Left hindlimb (tissue), 1 donor: ENCODE data around the gene CDH4.

Experiments
- DNase-seq: peaks from one replicate; pipeline ENCODE4 v3.0.0-alpha.2; 2018

Gene CDH4

GRCh38 chr20:61502433-61502832 is 250.4 kb downstream of the CDH4 start:
- DNase-seq: no peak

- DNase-seq: no peak
Observed at GRCh38 chr20:61503106-61503505, 251.0 kb downstream of the CDH4 start.

- no peak for DNase-seq
Observed at GRCh38 chr20:61505508-61505907, 253.4 kb downstream of the CDH4 start.

DNA sequence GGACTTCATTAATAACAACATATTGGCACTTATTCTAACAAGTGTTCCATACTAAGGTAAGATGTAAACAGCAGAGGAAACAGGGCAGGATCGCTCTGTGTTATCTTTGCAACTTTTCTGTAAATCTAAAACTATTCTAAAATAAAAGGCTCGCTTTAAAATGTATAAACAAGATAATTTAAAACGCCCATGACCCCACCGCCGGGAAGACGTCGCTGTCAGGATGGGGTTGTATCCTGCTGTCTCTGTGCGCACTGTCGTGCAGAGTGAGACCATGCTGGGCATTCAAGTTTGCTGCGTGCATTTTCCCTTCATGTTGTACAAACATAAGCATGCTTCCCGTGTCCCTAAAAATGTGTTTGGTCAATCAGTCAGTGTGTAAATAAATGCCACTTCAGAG is 255.7 kb downstream of the CDH4 start:
- no peak for DNase-seq

GRCh38 chr20:61508301-61509096 is 256.4 kb downstream of the CDH4 start:
- no peak for DNase-seq

DNA sequence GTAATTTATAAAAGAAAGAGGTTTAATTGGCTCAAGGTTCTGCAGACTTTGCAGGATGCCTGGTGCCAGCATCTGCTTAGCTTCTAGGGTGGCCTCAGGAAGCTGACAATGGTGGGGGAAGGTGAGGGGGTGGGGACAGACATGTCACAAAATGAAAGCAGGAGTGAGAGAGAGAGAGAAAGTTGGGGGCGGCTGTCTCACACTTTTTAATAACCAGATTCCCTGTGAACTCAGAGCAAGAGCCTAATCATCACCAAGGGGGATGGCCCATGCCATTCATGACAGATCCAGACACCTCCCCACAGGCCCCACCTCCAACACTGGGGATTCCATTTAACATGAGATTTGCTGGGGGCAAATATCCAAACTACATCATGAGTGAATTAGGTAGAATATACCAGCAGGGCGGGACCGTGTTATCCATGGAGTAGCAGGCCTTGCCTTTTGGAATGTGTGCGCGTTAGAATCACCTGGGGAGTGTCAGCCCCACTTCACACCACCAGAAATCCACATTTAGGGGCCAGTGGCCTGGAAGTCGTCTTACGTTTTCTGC is 258.8 kb downstream of the CDH4 start:
- no peak for DNase-seq

GRCh38 chr20:61512475-61512874 is 260.4 kb downstream of the CDH4 start:
- no peak for DNase-seq

DNA sequence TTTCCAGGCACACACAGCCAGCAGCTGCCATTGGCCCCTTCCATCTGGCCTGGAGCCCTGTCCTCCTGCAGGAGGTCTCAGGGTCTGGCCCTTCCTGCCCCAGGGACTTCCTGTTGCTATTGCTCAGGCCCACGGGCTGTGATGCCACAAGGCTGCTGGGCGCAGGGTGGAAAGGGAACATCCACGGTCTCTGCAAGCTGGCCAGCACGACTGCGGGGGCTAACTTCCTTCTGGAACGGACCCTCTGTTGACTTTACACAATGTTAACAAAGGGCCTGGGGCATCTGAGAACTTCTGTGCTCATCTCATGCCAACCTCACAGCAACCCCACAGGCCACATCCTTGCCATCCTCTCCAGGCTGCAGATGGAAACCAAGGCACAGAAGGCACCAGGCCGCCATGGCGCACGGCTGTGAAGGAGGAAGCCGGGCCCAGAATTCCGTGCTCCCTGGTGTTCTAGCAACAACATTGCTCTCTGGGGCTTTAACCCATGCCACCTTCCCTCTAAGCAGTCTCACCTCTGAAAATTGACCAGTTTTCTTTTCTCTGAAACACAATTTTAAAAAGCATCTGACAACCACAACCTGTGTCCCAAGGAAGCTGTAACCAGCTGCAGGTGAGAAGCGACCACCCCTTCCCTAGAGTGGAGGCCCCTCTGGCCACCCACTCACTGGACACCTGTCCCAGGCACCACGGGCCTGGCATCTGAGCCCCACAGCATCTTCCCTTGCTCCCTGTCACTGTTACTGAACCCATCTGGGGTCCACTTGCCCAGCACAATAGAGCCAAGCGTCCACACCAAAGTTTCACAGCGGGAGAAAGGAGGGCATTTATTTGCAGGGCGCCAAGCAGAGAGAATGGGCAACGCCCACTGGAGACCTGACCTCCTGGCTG is 261.3 kb downstream of the CDH4 start:
- no peak for DNase-seq

- DNase-seq: no peak
Observed at GRCh38 chr20:61514018-61514365, 261.9 kb downstream of the CDH4 start.

GRCh38 chr20:61514396-61514795 is 262.3 kb downstream of the CDH4 start:
- DNase-seq: no peak

- DNase-seq: no peak
Observed at GRCh38 chr20:61514805-61515505, 262.9 kb downstream of the CDH4 start.

DNA sequence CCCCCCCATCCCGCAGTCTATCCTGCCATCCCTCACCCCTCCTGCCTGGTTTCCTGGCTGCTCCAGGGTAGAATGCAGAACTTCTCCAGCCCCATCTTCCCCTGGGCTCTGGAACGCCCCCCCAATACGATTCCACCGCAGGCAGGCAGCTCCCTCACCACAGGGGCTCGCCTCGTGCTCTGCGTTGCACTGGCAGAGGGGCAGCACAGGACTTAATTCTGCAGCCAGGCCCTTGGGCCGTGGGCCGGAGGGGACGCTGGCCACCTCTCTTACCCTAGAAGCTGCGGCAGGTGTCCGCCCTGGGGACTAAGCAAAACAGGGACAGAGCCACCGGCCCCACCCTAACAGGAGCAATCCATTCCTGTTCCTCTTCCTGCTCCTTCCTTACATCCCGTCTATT is 263.9 kb downstream of the CDH4 start:
- no peak for DNase-seq

DNA sequence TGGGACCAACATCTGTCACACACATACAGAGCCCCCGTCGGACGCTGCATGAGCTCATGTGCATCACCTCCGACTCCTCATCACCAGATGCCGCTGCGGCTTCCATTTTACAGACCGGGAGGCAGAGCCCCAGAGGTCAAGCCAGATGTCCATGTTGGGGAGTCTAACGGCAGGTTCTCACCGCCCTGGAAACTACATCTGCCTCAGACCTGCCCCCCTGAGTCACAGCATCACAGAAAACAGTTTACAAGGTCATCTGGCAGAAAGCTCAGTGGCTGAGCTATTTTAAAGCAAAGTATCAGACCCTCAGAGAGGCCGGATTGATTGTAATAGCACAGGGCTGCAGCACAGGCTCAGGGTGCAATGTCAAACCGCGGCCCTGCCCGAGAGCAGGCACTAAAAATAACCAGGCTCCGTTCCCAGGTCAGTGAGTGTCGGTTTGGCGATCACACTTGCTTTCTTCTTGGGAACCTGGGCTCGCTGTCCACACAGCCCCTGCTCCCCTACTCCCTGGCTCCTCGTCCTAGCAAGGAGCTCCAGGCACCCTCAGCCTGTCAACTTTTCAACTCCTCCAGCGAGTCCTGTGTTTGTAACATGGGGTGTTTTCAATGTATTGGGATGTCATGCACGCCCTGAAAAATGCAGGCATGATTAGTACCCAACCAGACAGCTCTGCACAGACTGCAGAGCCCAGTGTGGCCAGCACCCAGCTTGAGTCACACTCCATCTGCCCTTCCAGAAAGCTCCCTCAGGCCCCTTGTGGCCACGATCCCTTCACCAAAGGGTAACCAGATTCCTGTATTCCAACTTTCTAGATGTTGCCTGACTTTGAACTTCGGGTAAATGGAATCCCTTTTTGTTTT is 264.5 kb downstream of the CDH4 start:
- no peak for DNase-seq

DNA sequence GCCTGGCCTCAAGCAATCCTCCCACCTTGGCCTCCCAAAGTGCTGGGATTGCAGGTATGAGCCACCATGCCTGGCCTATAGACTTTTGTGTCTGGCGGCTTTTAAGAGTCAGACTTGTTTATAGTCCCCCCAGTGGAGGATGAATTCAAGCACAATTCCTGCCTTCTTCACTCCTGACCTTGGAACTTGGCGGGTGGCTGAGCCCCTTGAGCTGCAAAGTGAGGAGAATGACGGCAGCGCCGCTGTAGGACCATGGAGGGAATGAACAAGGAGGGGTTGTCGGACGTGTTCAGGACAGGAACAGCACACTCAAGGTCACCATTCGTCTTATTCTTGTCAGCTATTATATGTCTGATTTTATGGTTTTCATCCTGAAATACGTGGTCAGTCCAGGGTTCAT is 265.4 kb downstream of the CDH4 start:
- DNase-seq: no peak

DNA sequence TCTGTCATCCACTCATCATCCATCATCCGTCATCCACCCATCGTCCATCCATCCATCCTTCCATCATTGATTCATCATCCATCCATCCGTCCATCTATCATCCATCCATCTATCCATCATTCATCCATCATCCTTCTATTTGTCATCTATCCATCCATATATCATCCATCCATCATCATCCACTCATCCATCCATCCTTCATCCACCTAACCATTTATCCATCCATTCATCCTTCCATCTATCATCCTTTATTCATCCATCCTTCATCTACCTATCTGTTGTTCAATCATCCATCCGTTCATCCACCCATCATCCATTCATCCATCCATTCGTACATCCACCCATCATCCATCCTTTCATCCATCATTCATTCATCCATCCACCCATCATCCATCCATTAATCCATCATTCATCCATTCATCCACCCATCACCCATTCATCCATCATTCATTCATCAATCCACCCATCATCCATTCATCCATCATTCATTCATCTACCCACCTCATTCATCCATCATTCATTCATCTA is 266.4 kb downstream of the CDH4 start:
- DNase-seq: no peak

- DNase-seq: no peak
Observed at GRCh38 chr20:61519488-61519887, 267.4 kb downstream of the CDH4 start.

GRCh38 chr20:61520076-61520892 is 268.2 kb downstream of the CDH4 start:
- DNase-seq: no peak

- DNase-seq: peak; percentile 60
Observed at GRCh38 chr20:61520893-61521460, 268.9 kb downstream of the CDH4 start.

DNA sequence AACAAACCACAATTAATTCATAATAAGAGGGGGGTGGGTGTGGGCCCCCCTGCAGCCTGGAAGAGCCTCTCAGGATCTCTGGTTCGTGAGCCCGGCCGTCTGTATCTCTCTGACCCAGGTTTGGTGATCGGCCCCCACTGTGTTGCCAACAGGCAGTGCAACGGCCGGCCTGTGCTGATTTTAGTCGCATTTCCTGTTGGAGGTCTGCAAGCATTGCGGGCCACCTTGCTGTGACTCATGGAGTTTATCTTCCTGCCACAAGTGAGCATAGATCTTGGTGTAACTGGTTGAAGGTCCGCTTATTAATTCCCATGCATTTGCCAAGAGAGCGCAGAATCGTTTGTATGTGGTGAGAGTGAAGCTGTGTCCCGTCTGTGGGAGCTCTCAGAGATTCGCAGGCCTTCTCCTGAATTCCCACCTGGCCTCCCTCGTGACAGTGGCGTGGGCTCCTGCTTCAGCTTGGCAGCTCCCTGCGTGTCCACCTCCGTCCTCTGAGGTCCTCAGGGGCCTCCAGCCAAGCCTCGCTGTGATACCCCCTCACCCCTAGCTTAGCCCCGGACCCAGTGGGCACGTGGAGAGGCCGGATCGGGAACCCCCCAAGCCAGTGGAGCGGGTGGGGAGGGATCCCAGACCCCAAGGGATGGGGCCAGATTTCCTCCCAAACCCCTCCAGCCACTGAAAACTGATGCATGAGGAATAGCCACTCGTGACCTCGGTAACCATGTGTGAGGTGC is 269.8 kb downstream of the CDH4 start:
- DNase-seq: no peak

GRCh38 chr20:61522498-61523090 is 270.5 kb downstream of the CDH4 start:
- DNase-seq: no peak
